ENCODE data around the gene NRP1.
"Not testable (repeated sequence)": the region's sequence is repeated elsewhere in the genome, so short reads cannot be mapped to it uniquely, and the experiment has no call there.

Gene NRP1

DNA sequence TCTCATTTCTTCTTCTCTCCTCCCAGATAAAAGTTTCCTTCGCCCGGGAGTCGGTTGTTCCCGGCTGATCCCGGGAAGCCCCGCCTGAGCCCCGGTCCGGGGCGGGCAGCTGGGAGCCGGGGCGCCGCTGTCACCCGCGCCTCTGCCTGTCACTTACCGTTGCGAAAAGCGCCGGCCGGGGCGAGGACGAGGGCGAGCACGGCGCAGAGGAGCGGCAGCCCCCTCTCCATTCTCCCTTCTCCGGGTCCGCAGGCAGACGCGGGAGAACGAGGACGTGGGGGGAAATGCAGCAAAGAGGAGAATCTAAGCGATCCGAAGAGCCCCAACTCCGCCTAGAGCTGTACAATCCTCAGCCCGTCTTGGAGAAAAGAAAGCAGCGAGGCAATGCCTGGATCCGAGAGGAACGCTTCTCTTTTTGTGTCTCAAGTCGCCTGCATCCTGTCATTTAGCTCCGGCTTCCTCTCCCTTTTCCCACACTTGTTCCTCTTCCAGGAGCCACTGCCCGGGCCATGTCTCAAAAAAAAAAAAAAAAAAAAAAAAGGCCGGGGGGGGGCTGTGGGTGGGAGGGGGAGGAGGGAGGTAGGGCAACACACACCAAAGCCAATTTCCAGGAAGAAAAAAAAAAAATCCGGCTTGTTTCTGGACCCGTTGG is at the start of gene NRP1:
NRP1 (minus strand) TSS at position 515 of the 652 bp plus-strand sequence; CDS start at position 230, 285 bp downstream.
- no peak for DNase-seq

DNA sequence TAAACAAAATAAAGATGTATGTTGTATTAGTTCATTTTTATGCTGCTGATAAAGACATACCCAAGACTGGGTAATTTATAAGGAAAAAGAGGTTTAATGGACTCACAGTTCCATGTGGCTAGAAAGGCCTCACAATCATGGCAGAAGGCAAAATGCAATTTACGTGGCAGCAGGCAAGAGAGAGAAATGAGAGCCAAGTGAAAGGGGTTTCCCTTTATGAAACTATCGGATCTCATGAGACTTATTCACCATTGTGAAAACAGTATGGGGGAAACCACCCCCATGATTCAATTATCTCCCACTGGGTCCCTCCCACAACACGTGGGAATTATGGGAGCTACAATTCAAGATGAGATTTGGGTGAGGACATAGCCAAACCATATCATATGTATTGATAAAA is 49.7 kb upstream of the NRP1 start:
- DNase-seq: not testable (repeated sequence)

DNA sequence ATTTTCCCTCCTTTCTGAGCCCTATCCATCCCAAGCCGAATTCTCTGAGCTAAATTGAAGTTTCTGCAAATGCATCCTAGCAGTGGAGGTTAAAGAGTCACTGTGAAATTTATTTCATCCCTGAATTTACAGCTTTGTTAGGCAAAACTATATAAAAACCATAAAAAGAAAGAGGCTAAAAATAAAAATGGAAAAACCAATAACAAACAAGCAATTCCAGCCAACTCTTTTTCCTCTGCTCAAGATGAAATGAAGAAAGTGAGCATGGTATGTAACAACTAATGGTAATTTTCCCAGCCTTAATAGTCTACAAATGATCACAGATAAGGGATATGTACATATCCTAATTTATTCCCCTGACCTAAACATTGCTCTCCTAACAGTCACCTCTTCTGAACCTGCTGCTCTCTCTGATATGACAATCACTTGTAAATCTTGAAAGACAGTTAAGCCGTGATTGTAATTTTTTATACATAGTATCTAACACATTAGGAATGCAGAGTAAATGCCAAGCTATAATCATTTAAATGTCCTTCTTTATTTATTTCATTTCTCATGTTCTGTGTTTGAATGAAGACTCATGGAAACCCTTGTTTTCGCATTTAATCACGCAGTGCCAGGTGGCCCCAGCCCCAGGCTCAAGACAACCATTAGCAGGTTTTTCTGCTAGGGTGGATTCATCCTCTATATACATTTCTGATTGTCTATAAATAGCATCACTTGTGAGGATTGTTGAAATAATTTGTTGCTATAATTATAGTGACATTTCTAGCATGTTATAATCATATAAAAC is 48.6 kb upstream of the NRP1 start:
- DNase-seq: no peak

DNA sequence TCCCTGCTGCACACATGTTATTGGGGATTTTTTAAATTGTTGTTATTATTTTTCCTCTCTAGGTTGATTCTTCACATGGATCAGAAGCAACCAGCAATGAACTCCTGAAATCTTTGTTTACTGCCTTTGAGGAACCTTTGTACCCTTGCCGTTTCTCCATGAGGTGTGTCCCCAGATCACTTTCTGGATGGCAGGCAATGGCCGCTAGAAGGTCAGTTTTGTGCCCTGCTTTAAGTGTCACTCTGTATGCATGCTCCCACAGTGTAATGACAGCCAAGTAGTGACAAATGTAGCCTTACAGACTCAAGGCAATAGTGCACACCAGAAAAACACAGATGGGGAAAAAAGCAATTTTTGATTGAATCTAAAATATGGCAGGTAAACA is 47.7 kb upstream of the NRP1 start:
- DNase-seq: no peak

DNA sequence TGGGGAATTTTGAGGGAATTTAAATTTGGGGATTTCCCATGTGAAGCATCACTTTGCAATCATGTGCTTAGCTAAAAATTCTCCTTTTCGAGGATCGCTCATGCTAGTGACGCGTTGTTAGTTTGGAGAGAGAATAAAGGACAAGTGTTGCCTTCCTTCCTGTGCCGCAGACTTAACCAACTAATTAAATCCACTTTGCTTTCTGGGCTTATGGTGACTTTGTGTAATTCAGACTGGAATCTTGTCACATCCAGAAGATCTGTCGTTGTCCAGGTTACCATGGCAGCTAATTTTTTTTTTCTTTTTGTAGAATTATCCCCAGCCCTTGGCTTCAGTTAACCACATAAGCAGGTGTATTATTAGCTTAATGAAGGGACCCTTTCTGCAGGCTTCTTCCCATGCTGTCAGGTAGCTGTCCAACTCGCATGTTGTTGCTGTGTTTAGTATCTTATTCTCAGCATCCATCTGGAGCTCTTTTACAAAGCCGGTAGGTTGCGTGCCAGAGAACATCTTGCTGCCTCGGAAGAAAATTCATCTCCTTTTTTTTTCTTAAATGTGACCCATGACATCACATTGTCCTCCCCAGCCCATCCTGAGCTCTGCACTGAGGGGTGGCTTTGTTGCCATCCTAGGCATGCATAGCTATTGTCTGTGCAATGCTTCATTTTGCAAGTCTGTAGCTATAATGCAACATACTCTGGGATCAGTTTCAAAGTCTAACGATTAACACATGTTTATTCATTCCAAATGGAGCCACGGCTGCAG is 47.2 kb upstream of the NRP1 start:
- DNase-seq: no peak

DNA sequence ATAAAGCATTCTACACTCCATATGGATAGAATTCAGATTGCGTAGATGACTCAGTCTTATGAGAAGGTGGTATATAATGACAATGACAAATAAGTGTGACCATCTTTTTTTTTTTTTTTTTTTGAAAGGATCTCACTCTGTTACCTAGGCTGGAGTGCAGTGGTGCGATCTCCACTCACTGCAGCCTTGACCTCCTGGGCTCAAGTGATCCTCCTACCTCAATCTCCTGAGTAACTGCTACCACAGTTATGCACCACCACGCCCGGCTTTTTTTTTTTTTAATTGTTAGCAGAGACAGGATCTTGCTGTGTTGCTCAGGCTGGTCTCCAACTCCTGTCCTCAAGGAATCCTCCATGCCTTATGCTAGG is 43.2 kb upstream of the NRP1 start:
- no peak for DNase-seq

DNA sequence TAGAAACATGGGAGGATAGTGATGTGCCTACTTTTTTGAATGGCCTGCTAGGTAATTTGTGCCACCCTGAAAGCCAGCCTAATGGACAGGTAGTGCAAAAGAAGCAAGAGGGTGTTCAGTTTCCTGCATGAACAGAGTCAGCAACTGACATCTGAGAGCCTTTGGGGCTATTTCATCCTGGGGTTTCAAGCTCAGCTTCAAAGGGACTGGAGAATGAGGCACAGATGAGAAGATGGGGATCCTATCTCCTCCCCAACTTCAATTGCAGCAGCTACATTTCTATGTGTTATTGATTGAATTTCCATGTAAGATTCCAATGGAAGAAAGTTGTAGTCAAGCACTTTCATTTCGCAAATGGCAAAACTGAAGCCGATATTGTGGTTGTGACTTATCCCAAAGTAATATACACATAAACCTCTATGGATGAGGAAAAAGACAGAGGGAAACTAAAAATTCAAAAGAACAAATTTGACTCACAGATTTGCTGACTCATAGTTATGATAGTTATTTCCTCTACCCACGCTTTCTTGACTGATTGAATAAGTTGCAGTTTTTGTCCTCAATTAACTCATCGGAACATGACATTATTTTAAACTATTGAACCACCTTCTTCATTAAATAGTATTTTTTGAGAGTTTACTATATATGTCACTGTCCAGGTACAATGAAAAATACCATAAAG is 42.6 kb upstream of the NRP1 start:
- DNase-seq: no peak

DNA sequence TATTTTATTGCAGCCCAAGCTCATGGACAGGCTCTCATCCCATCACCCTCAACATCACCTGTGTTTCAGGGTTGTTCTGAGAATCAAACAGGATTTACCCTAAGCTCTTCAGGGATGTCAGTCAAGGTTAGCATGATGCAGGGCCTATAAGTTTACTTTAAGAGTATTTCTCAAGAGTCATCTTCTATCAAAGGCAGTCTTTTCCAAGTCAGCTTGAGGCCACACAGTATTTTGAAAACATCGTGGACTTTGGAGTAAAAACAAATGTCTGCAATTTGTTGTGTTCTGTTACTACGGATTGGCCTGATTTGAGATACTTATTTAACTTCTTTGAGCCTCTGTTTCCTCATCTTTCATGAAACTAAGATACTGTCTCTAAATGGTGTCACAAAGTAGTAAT is 42.0 kb upstream of the NRP1 start:
- DNase-seq: no peak

DNA sequence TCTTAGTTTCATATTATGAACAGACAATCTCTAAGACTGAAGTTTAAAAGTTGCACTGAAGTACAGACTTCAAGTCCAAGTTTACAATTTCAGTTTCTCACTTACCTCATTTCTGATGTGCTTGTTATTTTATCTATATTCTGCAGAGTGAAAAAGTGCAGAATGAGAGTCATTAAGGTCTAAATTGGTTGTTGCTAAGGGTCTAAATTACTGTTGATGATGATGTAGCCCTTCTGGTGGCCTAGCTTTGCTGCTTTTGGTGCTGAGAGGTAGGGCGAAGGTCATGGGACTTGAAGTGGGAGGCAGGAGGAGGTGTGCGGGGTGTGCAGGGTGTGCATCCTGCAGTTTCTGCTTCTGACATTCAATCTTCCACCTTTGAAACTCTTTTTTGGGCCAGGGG is 38.8 kb upstream of the NRP1 start:
- no peak for DNase-seq

DNA sequence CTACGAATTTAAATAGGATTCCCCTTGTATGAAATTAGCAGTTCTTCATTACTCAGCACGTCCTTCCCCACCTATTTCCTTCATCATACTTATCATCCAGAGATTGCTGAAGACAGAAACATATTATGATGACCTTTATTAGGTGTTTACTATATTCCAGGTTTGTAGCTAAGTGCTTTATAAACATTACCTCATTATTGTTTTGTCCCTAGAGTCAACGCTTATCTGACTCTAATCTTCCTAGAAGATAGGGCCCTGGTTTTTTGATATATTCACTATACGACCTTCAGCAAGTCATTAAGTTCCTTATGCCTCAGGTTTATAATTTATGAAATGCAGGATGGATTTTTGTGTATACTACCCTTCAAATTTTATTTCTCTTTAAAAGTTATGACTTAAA is 36.8 kb upstream of the NRP1 start:
- DNase-seq: no peak

DNA sequence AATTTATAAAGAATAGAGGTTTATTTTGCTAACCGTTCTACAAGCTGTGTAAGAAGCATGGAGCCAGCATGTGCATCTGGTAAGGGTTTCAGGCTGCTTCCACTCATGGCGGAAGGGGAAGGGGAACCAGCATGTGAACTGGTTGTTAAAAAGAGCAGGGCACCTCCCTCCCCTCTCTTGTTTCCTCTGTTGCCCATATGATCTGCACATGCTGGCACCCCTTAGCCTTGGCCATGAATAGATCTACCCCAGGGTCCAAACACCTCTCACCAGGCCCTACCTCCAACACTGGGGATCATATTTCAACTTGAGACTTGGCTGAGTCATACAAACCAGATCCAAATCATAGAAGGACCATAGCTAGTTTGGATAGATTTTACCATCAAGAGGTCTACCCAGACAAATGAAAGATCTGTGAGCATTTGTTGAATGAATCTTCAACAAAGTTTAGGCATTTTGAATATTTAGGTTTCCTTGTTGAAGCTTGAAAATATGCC is 36.0 kb upstream of the NRP1 start:
- DNase-seq: no peak

DNA sequence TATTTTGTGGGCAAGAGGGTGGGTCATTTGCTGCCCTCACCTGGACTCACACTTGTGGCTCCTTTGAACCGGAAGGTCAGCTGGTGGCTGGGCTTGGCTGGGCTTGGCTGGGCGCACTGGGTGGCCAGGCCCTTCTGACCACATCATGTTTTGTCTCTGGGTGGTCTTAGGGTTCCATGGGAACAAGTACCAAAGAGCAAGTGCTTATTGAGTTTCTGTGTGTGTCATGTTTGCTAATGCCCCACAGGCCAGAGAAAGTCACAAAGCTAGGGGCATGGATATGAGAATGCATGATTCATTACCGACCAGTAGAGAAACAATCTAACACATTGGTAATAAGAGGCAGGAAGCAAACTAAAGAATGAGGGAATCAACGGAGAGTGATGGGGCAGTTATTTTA is 33.6 kb upstream of the NRP1 start:
- DNase-seq: no peak

DNA sequence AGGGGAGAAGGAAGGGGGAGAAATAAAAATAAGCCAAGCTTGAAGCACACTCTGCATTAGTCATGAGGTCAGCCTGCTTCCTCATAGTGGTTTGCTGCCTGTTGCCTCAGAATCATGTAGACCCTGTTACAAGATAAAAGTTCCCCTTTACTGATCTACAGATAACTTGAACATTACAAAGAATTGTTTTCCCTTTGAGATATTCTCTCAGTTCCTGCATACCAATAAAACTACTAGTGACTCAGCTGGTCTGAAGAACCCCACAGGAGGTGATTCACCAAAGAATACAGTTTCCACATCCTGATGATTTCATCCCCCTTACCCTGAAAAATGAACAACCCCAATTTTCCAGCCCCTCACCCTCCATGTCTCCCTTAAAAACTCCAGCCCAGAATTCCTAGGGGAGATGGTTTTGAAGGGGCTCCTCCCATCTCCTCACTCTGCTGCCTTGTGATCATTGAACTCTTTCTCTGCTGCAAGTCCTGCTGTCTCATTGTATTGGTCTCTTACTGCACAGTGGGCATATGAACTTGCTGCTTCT is 31.5 kb upstream of the NRP1 start:
- DNase-seq: no peak

DNA sequence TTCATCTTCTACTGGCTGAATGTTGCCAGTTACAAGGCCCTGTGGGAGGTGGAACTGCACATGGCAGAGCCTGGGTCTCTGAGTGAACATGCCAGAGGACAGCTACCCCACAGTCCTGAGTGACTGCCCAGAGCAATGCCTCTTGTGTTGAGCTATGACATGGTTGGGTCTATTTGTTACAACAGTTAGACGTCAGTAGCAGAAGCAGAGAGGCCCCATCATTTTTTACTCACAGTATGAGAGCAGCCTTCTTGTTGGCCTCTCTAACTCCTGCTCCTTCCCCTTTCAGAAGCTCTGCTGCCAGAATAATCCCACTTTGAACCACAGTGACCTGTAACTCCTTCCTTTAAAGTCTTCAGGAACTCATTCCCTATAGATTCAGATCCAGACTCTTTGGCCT is 30.8 kb upstream of the NRP1 start:
- DNase-seq: no peak

DNA sequence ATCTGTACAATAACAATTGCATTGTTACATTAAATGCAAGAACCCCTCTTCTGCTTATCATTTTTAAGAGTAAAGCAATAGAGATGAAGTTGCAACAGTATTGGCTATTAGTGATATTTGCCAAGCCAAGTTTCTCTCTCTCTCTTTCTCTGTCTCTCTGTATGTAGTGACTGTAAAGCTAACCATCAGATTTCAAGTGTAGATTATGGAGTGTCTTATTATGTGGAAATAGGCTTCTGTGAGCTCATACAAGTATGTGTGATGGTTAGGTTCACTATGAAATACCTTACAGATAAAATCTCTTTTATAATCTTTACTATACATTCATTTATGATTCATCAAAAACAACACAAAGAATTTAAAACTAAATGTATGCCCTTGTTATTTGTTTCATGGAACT is 28.6 kb upstream of the NRP1 start:
- no peak for DNase-seq

DNA sequence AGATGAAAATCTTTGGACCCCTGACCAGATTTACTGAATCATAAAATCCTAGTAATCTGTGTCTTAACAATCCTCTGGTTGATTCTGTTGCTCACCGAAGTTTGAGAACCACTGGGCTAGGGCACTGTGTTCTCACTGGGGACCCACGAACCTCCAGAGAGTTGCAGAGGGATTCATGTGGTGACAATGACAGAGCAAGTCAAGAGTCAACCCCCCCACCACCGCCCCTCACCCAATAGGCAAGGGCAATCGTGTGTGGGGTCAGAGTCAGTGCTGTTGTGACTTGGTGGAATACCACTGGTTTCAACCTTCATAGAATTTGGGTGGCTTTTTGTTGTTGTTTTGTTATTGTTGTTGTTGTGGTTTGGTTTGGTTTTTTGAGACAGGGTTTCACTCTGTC is 23.5 kb upstream of the NRP1 start:
- no peak for DNase-seq

DNA sequence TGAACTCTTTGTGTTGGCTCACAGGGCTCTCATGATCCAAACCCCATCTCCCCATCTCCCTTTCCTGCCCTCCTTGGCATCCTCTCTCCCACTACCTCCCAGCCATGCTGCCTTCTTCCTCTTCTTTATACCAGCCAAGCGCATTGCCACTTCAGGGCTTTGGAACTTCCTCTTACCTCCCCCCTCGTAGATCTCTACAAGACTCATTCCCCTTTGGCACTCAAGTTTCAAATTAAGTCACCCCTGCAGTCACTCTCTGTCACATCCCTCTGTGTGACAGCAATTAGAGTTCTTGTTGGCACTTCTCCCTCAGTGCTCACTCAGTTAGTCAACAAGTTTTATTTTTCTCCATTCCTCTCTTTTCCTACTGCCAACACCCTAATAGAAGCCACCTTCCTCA is 20.8 kb upstream of the NRP1 start:
- no peak for DNase-seq

DNA sequence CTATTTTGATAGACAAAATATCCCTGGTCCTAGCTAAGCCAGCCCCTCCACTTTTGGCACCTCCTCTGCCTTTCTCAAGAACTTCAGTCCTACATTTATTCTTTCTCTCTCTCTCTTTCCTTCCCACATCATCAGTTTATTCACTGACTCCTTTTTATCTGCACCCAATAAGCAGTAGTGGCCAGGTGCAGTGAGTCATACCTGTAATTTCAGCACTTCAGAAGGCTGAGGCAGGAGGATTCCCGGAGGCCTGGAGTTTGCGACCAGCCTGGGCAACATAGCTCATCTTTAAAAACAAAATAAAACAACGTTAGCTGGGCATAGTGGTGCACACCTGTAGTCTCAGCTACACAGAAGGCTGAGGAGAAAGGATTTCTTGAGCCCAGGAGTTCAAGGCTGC is 19.4 kb upstream of the NRP1 start:
- no peak for DNase-seq

DNA sequence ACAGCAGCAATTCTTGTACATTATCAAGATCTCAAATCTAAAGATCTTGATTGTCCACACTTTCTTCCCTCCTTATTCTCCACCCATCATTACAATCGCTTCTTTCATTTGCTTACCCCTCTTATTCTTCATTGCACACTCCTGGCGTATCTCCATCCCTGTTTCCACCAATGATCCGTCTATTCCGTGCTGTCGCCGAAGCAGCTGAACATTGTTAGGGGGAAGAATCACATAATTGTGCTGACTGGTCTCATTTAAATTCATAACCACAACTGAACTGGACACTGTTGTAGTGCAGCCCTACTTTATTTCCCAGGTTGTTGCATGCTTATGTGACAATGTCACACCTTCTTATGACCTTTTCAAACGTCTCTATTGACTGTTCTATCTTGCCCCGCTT is 18.9 kb upstream of the NRP1 start:
- no peak for DNase-seq

DNA sequence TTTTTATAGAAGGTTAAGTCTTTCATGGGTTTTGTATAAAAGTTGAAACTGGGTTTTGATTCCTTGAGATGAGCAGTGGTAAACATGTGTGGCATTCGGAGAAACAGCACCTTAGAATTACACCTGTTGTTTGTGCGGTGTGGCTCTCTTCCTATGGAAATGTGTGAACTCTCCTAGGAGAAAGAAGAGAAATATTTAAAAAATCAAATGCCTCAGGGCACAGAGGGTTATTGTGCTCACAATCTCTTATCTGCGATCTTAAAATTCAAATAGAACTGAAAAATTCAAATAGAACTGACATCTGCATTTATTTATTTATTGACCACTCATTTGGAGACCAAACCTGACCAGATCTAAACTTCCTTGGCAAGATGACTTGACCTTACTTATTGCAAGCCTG is 18.1 kb upstream of the NRP1 start:
- DNase-seq: no peak

DNA sequence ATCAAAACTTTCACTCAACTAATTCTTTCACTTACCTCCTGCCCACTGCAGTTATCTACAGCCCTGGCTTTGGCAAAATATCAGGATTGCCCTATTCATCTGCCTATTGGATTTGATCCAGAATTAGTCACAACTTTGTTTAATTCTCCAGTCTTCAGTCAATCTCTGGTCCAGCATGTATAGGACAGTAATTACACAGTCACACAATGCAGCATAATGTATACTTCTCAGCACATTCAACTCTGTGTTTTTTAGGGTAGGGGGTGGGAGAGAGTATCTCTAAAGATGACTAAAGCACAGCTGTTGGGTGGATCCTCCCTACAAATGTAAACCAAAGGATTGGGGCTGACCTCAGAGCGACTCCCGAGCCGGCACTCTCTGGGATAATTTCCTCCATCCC is 17.7 kb upstream of the NRP1 start:
- no peak for DNase-seq

DNA sequence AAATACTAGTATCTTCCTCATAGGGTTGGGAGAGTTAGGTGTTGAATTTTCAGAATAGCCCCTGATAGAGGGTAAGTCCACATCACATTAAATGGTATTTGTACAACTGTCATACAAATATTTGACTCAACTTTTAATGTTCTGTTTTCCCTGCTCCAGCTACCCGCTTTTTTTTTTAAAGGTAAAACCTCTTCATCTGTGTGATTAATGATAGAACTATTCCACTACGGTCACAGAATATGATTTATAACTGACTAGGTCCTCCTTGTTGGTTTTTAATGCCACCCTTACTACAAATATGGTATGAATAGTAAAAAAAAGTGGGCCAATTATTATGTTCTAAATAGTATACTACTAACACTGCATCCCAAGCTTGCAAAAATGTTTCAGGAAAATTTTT is 15.6 kb upstream of the NRP1 start:
- no peak for DNase-seq

DNA sequence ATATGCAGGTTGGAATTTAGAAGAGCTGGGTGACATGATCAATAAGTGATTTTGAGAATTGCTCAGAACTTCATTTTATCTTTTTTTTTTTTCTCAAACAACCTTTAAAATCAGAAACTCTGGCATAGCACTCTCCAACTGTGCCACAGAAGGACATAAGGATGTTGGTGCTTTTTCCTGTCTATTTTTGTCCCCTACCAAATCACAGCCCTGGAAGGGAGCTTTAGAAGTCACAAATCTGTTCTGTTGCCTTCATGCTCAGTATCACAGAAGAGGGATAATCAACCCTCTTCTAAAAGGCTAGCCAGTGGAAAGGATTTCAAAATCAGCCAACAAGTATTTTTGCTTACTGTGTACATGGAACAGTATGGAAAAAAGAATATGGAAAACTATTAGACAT is 14.8 kb upstream of the NRP1 start:
- DNase-seq: no peak

Data from NCI-H1048 (cell line).